Measurements from ENCODE around the gene TOGARAM1.

TOGARAM1 gene

GRCh38 chr14:45083976-45084722 is 122.2 kb downstream of the TOGARAM1 start, which contains the start of gene PRPF39:
Gene PRPF39, plus strand, starts transcription at chr14:45084116. Its CDS starts 11,124 bp downstream, at chr14:45095240.
- DNase-seq (ENCODE audit: insufficient read length, low spot score) (peak; percentile 98), FAIRE-seq (peak; percentile 89)

- no peak for FAIRE-seq
- no peak for DNase-seq (ENCODE audit: insufficient read length, low spot score)
These were observed 123.0 kb downstream of the TOGARAM1 start for GRCh38 chr14:45084946-45085346.

- DNase-seq (ENCODE audit: insufficient read length, low spot score) (no peak), FAIRE-seq (no peak)
These were observed 127.8 kb downstream of the TOGARAM1 start for GRCh38 chr14:45089813-45090212.

GRCh38 chr14:45091710-45092109 is 129.7 kb downstream of the TOGARAM1 start:
- DNase-seq (ENCODE audit: insufficient read length, low spot score) (no peak), FAIRE-seq (no peak)

GRCh38 chr14:45094275-45094674 is 132.3 kb downstream of the TOGARAM1 start:
- FAIRE-seq: no peak
- no peak for DNase-seq (ENCODE audit: insufficient read length, low spot score)

GRCh38 chr14:45095143-45095542 is 133.2 kb downstream of the TOGARAM1 start:
- peak; percentile 42 for FAIRE-seq
- DNase-seq (ENCODE audit: insufficient read length, low spot score): no peak

GRCh38 chr14:45096218-45096617 is 134.2 kb downstream of the TOGARAM1 start:
- FAIRE-seq (no peak), DNase-seq (ENCODE audit: insufficient read length, low spot score) (no peak)

GRCh38 chr14:45103806-45104205 is 141.8 kb downstream of the TOGARAM1 start:
- DNase-seq (ENCODE audit: insufficient read length, low spot score) (no peak), FAIRE-seq (no peak)

GRCh38 chr14:45104561-45104960 is 142.6 kb downstream of the TOGARAM1 start:
- no peak for DNase-seq (ENCODE audit: insufficient read length, low spot score)
- no peak for FAIRE-seq

GRCh38 chr14:45112896-45113781 is 151.1 kb downstream of the TOGARAM1 start:
- DNase-seq (ENCODE audit: insufficient read length, low spot score): no peak
- FAIRE-seq: no peak

GRCh38 chr14:45114327-45114726 is 152.3 kb downstream of the TOGARAM1 start:
- no peak for FAIRE-seq
- DNase-seq (ENCODE audit: insufficient read length, low spot score): no peak

GRCh38 chr14:45118594-45118993 is 156.6 kb downstream of the TOGARAM1 start:
- DNase-seq (ENCODE audit: insufficient read length, low spot score) (no peak), FAIRE-seq (no peak)

GRCh38 chr14:45120096-45120495 is 158.1 kb downstream of the TOGARAM1 start:
- no peak for DNase-seq (ENCODE audit: insufficient read length, low spot score)
- FAIRE-seq: no peak

- no peak for DNase-seq (ENCODE audit: insufficient read length, low spot score)
- no peak for FAIRE-seq
These were observed 161.3 kb downstream of the TOGARAM1 start for GRCh38 chr14:45123271-45123670.
